GM19238 (cell line): ENCODE data around the gene SERINC5.
"Not testable (repeated sequence)": the region's sequence is repeated elsewhere in the genome, so short reads cannot be mapped to it uniquely, and the experiment has no call there.

Source experiments
- DNase-seq: peaks from one replicate; pipeline ENCODE4 v3.0.0; 2011; ENCODE audit warnings: low spot score; ENCODE audit not compliant: insufficient read length

SERINC5 gene

GRCh38 chr5:80255811-80256712, at the start of gene SERINC5:
SERINC5 (minus strand) TSS chr5:80256048; CDS start chr5:80255922, 126 bp downstream.
- DNase-seq, result peak; percentile 86

- no peak for DNase-seq
Measured at GRCh38 chr5:80302636-80303035, 46.8 kb upstream of the SERINC5 start.

GRCh38 chr5:80301342-80301741, 45.5 kb upstream of the SERINC5 start:
- not testable (repeated sequence) for DNase-seq

- DNase-seq, result not testable (repeated sequence)
Measured at GRCh38 chr5:80300796-80301195, 44.9 kb upstream of the SERINC5 start.

- no peak for DNase-seq
Measured at GRCh38 chr5:80300125-80300524, 44.3 kb upstream of the SERINC5 start.

GRCh38 chr5:80299601-80300000, 43.8 kb upstream of the SERINC5 start:
- no peak for DNase-seq

- no peak for DNase-seq
Measured at GRCh38 chr5:80296121-80296520, 40.3 kb upstream of the SERINC5 start.

GRCh38 chr5:80291761-80292160, 35.9 kb upstream of the SERINC5 start:
- DNase-seq, result no peak

- no peak for DNase-seq
Measured at GRCh38 chr5:80289320-80289719, 33.5 kb upstream of the SERINC5 start.

GRCh38 chr5:80288177-80288576, 32.3 kb upstream of the SERINC5 start:
- no peak for DNase-seq

- no peak for DNase-seq
Measured at GRCh38 chr5:80284720-80285119, 28.9 kb upstream of the SERINC5 start.

GRCh38 chr5:80283360-80283759, 27.5 kb upstream of the SERINC5 start:
- DNase-seq, result no peak

- DNase-seq, result no peak
Measured at GRCh38 chr5:80282054-80282453, 26.2 kb upstream of the SERINC5 start.

- no peak for DNase-seq
Measured at GRCh38 chr5:80277191-80277590, 21.3 kb upstream of the SERINC5 start.

- DNase-seq, result no peak
Measured at GRCh38 chr5:80276186-80276585, 20.3 kb upstream of the SERINC5 start.

GRCh38 chr5:80275347-80275746, 19.5 kb upstream of the SERINC5 start:
- DNase-seq, result no peak

GRCh38 chr5:80270543-80270942, 14.7 kb upstream of the SERINC5 start:
- DNase-seq, result not testable (repeated sequence)

- DNase-seq, result no peak
Measured at GRCh38 chr5:80269991-80270438, 14.2 kb upstream of the SERINC5 start.

- no peak for DNase-seq
Measured at GRCh38 chr5:80268916-80269315, 13.1 kb upstream of the SERINC5 start.

GRCh38 chr5:80266566-80266965, 10.7 kb upstream of the SERINC5 start:
- no peak for DNase-seq

- no peak for DNase-seq
Measured at GRCh38 chr5:80260461-80260860, 4.6 kb upstream of the SERINC5 start.

GRCh38 chr5:80259511-80260203, 3.8 kb upstream of the SERINC5 start:
- DNase-seq, result no peak
